Measurements from ENCODE around the gene CRB1.

DNA sequence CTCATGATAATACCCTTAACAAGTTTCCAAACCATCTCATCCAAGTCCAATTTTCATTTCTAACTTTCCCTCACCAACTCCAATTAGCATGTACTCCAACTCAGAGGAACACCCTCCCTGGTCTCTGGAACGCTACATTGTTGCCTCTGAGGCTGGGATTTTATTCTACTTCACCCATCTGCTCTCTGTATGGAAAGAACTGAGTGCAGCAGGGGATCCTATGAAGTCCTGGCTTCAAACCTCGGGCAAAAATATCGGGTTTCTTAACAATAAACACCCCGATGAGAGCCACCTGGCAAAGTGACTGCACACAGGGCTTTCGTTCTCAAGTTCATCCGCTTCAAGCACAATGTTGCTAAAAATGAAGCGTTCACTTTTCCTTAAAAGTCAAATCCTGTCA is 99.6 kb downstream of the CRB1 start:
- TF ChIP-seq POLR2AphosphoS5 (IDR thresholded peaks at IDR 0.05; ENCODE audit: low read depth, low read length): no peak
- no peak for TF ChIP-seq POLR2A (IDR thresholded peaks at IDR 0.05; ENCODE audit: low read depth, low read length)
